Renal pelvis (tissue), 12 donors: ENCODE data around the gene PRR20B. TPM values are rescaled to one million over a fixed set of nuclear protein-coding genes. Genes with fewer than 3 reads are reported as not detected.
"Not testable (repeated sequence)": the region's sequence is repeated elsewhere in the genome, so short reads cannot be mapped to it uniquely, and the experiment has no call there.

Source experiments
- DNase-seq: peaks from one replicate; pipeline ENCODE4 v3.0.0-alpha.2; 2013
- long read RNA-seq, 16 experiments: transcript quantifications; one replicate each; lab custom pipeline, GENCODE V29; 2026
- polyA plus RNA-seq, 3 donors: library from polyadenylated mRNA; unstranded; fragments of 120-200 nt; gene quantifications; one replicate each; pipeline ENCODE4 v1.2.1, GENCODE V29; 2013; ENCODE audit not compliant: insufficient read length in 3 of 3

PRR20B gene
- not detected for polyA plus RNA-seq
- long read RNA-seq, donor 1 = 0 reads
- long read RNA-seq, donor 2 = 0 reads
- long read RNA-seq, donor 3 = 0 reads
- long read RNA-seq, donor 4 = 0 reads
- long read RNA-seq, donor 5 = 0 reads
- long read RNA-seq, donor 6 = 0 reads
- long read RNA-seq, donor 7 = 0 reads
- long read RNA-seq, donor 8 = 0 reads
- long read RNA-seq, donor 9 = 0 reads
- long read RNA-seq, donor 10 = 0 reads
- long read RNA-seq, donor 11 = 0 reads
- long read RNA-seq, donor 12 = 0 reads
- long read RNA-seq, donor 13 = 0 reads
- long read RNA-seq, donor 14 = 0 reads
- long read RNA-seq, donor 15 = 0 reads
- long read RNA-seq, donor 16 = 0 reads

GRCh38 chr13:57147188-57147587 is at the start of gene PRR20B:
TSS of gene PRR20B (plus strand) at chr13:57147488. CDS start at chr13:57147875, 387 bp downstream.
- DNase-seq = not testable (repeated sequence)

- DNase-seq = no peak
These were observed 32.3 kb upstream of the PRR20B start for GRCh38 chr13:57114945-57115344.

GRCh38 chr13:57123681-57124080 is 23.6 kb upstream of the PRR20B start:
- DNase-seq = no peak

GRCh38 chr13:57128909-57129308 is 18.4 kb upstream of the PRR20B start:
- no peak for DNase-seq

- DNase-seq = no peak
These were observed 11.2 kb upstream of the PRR20B start for GRCh38 chr13:57136093-57136492.

GRCh38 chr13:57137585-57137984 is 9.7 kb upstream of the PRR20B start:
- no peak for DNase-seq

- no peak for DNase-seq
These were observed 8.3 kb upstream of the PRR20B start for GRCh38 chr13:57138988-57139387.

GRCh38 chr13:57139781-57140180 is 7.5 kb upstream of the PRR20B start:
- DNase-seq = not testable (repeated sequence)

GRCh38 chr13:57140235-57140968 is 6.9 kb upstream of the PRR20B start, which contains the start of gene PRR20A:
TSS of gene PRR20A (plus strand) at chr13:57140918. CDS start at chr13:57141305, 387 bp downstream.
- DNase-seq = not testable (repeated sequence)

- not testable (repeated sequence) for DNase-seq
These were observed 818 bp downstream of the PRR20B start for GRCh38 chr13:57148106-57148505.

- DNase-seq = not testable (repeated sequence)
These were observed 6.5 kb downstream of the PRR20B start, which contains the start of gene PRR20C for GRCh38 chr13:57153761-57154160. TSS of gene PRR20C (plus strand) at chr13:57154061. CDS start at chr13:57154448, 387 bp downstream.

GRCh38 chr13:57160332-57160731 is 13.0 kb downstream of the PRR20B start, which contains the start of gene PRR20D:
TSS of gene PRR20D (plus strand) at chr13:57160632. CDS start at chr13:57161019, 387 bp downstream.
- not testable (repeated sequence) for DNase-seq

GRCh38 chr13:57166897-57167296 is 19.6 kb downstream of the PRR20B start, which contains the start of gene PRR20E:
TSS of gene PRR20E (plus strand) at chr13:57167197. CDS start at chr13:57167584, 387 bp downstream.
- DNase-seq = not testable (repeated sequence)

- no peak for DNase-seq
These were observed 44.4 kb downstream of the PRR20B start for GRCh38 chr13:57191667-57192066.

Other genes with a start within 250 kb of the PRR20B start
- not detected for gene PRR20A, start 6.6 kb upstream of the PRR20B start, polyA plus RNA-seq
- gene PRR20C, start 6.6 kb downstream of the PRR20B start, polyA plus RNA-seq = not detected
- gene PRR20D, start 13.1 kb downstream of the PRR20B start, polyA plus RNA-seq = not detected
- not detected for gene PRR20E, start 19.7 kb downstream of the PRR20B start, polyA plus RNA-seq